ENCODE results near the gene RPS6KA5. TPM values are rescaled to one million over a fixed set of nuclear protein-coding genes. Genes with fewer than 3 reads are reported as not detected.
A peak's percentile ranks its signal among the peaks of the same experiment; 100 is the strongest.

RPS6KA5 gene
- total and polyA plus RNA-seq, 2 donors (not counting 1 experiment from before 2014, with no cell fraction given) = 6.0 to 34.6 TPM

DNA sequence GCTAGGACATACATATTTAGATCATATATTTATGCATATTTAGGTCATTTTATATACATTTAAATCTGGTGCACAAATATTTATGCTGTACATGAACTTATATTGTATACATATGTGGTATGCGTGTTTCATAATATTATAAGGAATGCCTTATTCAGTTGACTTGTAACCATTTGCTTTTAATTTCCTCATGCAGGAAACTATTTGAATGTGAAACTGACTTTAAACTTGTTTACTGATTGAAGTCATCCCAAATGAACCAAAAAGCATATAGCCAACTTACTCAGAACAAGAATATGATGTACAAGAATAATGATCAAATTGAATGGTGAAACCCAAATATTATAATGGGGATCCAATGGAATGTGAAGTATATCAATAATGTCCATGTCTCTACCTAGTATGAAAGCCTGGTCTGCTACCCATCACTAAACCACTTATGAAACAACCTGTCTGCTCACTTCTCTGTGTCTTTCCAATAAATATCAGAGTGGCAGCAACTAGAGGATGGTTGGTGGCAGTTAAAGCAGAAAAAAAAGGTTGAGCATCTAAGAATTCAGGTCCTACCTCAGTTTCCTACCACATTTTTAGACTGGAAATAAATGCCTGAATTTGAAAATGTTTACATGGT lies 38.3 kb downstream of the RPS6KA5 start:
- Histone ChIP-seq H3K4me2 (replicated peaks; ENCODE audit: low read depth, low read length, poor library complexity, severe bottlenecking) (peak overlapping the region; percentile 68), H3K9me3 (ENCODE audit: control extremely low read depth in 1 of 3, control insufficient read depth in 2 of 3, insufficient read depth in 1 of 3, low read length in 2 of 3) (no peaks in the 10 kb centered on the region), H3K79me2 (ENCODE audit: control insufficient read depth, insufficient read depth, low read length) (peaks cover 88% of the 10 kb centered on the region), H3K4me1 (ENCODE audit: control insufficient read depth in 2 of 2, insufficient read depth in 2 of 2, low read length in 2 of 2) (peaks cover 34 to 39% of the 10 kb centered on the region in 2 donors), H3K27ac (ENCODE audit: low read length in 2 of 2) (peak overlapping the region; percentile 59 to 89), H2AFZ (ENCODE audit: insufficient read depth, low read depth, low read length, poor library complexity, severe bottlenecking) (peak overlapping the region; percentile 17), H3K9ac (ENCODE audit: low read length) (peak overlapping the region; percentile 57), H4K20me1 (ENCODE audit: control insufficient read depth, insufficient read depth, low read length, poor library complexity, severe bottlenecking) (no peaks in the 10 kb centered on the region), H3K36me3 (replicated peaks in 1 of 2; ENCODE audit: control extremely low read depth in 1 of 2, control insufficient read depth in 1 of 2, extremely low read depth in 1 of 2, insufficient read depth in 2 of 2, low read length in 1 of 2) (peaks cover 0 to 4% of the 10 kb centered on the region in 2 experiments), H3K27me3 (replicated peaks in 1 of 4; ENCODE audit: control extremely low read depth in 1 of 4, control insufficient read depth in 3 of 4, insufficient read depth in 4 of 4, low read length in 3 of 4) (no peaks in the 10 kb centered on the region), H3K4me3 (ENCODE audit: control extremely low read depth in 1 of 5, extremely low read depth in 1 of 5, insufficient read depth in 1 of 5, low read depth in 2 of 5, low read length in 4 of 5) (peak overlapping the region; percentile 9 to 70 (median 41))
- ChIA-PET POLR2A (interaction anchor here (0.7 to 1.2 kb wide), 3 partner anchors 12 to 294 kb away, joined by 3 to 13 read pairs (median 5); partner anchors contain the start of gene RPS6KA5), CTCF (interaction anchor here (0.6 to 1.4 kb wide), 3 partner anchors 10 to 1437 kb away, joined by 3 to 4 read pairs (median 4); no protein-coding TSS in a partner anchor)
- TF ChIP-seq, protein P1, sequence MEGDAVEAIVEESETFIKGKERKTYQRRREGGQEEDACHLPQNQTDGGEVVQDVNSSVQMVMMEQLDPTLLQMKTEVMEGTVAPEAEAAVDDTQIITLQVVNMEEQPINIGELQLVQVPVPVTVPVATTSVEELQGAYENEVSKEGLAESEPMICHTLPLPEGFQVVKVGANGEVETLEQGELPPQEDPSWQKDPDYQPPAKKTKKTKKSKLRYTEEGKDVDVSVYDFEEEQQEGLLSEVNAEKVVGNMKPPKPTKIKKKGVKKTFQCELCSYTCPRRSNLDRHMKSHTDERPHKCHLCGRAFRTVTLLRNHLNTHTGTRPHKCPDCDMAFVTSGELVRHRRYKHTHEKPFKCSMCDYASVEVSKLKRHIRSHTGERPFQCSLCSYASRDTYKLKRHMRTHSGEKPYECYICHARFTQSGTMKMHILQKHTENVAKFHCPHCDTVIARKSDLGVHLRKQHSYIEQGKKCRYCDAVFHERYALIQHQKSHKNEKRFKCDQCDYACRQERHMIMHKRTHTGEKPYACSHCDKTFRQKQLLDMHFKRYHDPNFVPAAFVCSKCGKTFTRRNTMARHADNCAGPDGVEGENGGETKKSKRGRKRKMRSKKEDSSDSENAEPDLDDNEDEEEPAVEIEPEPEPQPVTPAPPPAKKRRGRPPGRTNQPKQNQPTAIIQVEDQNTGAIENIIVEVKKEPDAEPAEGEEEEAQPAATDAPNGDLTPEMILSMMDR (IDR thresholded peaks at IDR 0.05) = no peak
- TF ChIP-seq EZH2 (IDR thresholded peaks at IDR 0.05; ENCODE audit: borderline replicate concordance, insufficient read depth, low read depth, low read length, poor library complexity, severe bottlenecking) = no peak
- H3K27me3 Mint-ChIP-seq = no peaks in the 10 kb centered on the region
- intact Hi-C loops (cut with micrococcal nuclease) = loop anchor here (1.0 to 5.0 kb wide), 4 partner anchors 13 to 93 kb away; partner anchors contain the start of gene RPS6KA5
- peaks cover 67% of the 10 kb centered on the region for H3K4me1 Mint-ChIP-seq
- no peak for DNase-seq
- H3K27ac Mint-ChIP-seq = peak overlapping the region; percentile 99
- peak overlapping the region; percentile 92 for H3K4me3 Mint-ChIP-seq
- ATAC-seq (ENCODE audit: low read depth) = peak; percentile 61
- no CpG with 5 or more reads among the region's 1 CpG for WGBS (ENCODE audit: insufficient coverage)
- peaks cover 3% of the 10 kb centered on the region for H3K9me3 Mint-ChIP-seq (ENCODE audit: insufficient read depth)

DNA sequence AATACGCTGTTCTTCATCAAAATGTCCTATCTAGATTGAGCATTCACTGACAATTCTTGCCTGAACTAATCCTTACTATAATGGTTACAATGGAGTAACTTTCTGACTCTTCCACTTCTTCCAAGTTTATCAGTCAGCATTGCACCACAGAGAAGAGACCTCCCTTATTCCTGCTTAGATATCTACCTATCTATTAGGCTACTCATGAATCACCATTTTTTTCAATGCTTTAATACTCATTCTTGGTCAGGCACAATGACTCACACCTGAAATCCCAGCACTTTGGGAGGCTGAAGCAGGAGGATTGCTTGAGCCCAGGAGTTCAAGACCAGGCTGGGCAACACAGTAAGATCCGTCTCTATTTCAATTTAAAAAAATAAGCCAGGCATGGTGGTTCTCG lies 39.3 kb downstream of the RPS6KA5 start:
- 88% methylated on average over 3 of the region's 3 CpGs for WGBS (ENCODE audit: insufficient coverage)
- H4K20me1 ChIP-seq (ENCODE audit: control insufficient read depth, insufficient read depth, low read length, poor library complexity, severe bottlenecking) = no peaks in the 10 kb centered on the region
- H3K27ac Mint-ChIP-seq = peak overlapping the region; percentile 99
- H3K9me3 Mint-ChIP-seq (ENCODE audit: insufficient read depth) = peaks cover 3% of the 10 kb centered on the region
- intact Hi-C loops (cut with micrococcal nuclease) = loop anchor here (5.0 kb wide), 1 partner anchor 34 kb away; no protein-coding TSS in a partner anchor
- no peak overlapping the region for H3K4me2 ChIP-seq (replicated peaks; ENCODE audit: low read depth, low read length, poor library complexity, severe bottlenecking)
- no peak overlapping the region for H3K9ac ChIP-seq (ENCODE audit: low read length)
- H2AFZ ChIP-seq (ENCODE audit: insufficient read depth, low read depth, low read length, poor library complexity, severe bottlenecking) = no peak overlapping the region
- H3K4me3 Mint-ChIP-seq = peak overlapping the region; percentile 43
- DNase-seq (no peak), ATAC-seq (ENCODE audit: low read depth) (no peak)
- H3K79me2 ChIP-seq (ENCODE audit: control insufficient read depth, insufficient read depth, low read length) = peaks cover 87% of the 10 kb centered on the region
- TF ChIP-seq, protein P1 (IDR thresholded peaks at IDR 0.05) = no peak
- no peak for TF ChIP-seq EZH2 (IDR thresholded peaks at IDR 0.05; ENCODE audit: borderline replicate concordance, insufficient read depth, low read depth, low read length, poor library complexity, severe bottlenecking)
- no peaks in the 10 kb centered on the region for H3K27me3 Mint-ChIP-seq
- peaks cover 59% of the 10 kb centered on the region for H3K4me1 Mint-ChIP-seq
- H3K9me3 ChIP-seq (ENCODE audit: control extremely low read depth in 1 of 3, control insufficient read depth in 2 of 3, insufficient read depth in 1 of 3, low read length in 2 of 3) = no peaks in the 10 kb centered on the region
- H3K27me3 ChIP-seq (replicated peaks in 1 of 4; ENCODE audit: control extremely low read depth in 1 of 4, control insufficient read depth in 3 of 4, insufficient read depth in 4 of 4, low read length in 3 of 4) = no peaks in the 10 kb centered on the region
- ChIA-PET POLR2A (interaction anchor here (1.0 kb wide), 1 partner anchor 40 kb away, joined by 3 read pairs; the partner anchor contains the start of gene RPS6KA5), CTCF (no interaction called here)
- H3K4me1 ChIP-seq (ENCODE audit: control insufficient read depth in 2 of 2, insufficient read depth in 2 of 2, low read length in 2 of 2) = peaks cover 27 to 31% of the 10 kb centered on the region in 2 donors
- peaks cover 0 to 4% of the 10 kb centered on the region in 2 experiments for H3K36me3 ChIP-seq (replicated peaks in 1 of 2; ENCODE audit: control extremely low read depth in 1 of 2, control insufficient read depth in 1 of 2, extremely low read depth in 1 of 2, insufficient read depth in 2 of 2, low read length in 1 of 2)
- H3K4me3 ChIP-seq (ENCODE audit: control extremely low read depth in 1 of 5, extremely low read depth in 1 of 5, insufficient read depth in 1 of 5, low read depth in 2 of 5, low read length in 4 of 5) = no peak overlapping the region
- H3K27ac ChIP-seq (ENCODE audit: low read length in 2 of 2) = peak overlapping the region; percentile 59 to 89
